Gastrocnemius medialis (tissue), 4 donors: Measurements from ENCODE around the gene FLACC1.

ENCODE experiments used
- POLR2A ChIP-seq, 2 donors: fragments of 450-650 bp; IDR thresholded peaks; one replicate each; pipeline ENCODE4 v1.6.1; 2017; ENCODE audit warnings: antibody characterized with exemption in 2 of 2, mild to moderate bottlenecking in 2 of 2, moderate library complexity in 2 of 2
- TF ChIP-seq, protein P1 (sequence below), 5 experiments: fragments of 450-650 bp in 3 of 5; fragments of 200-600 bp in 2 of 5; sonication (generic) in 2 of 5; IDR thresholded peaks in 4 of 5; conservative IDR thresholded peaks in 1 of 5; 1 replicate in 4 of 5; 2 replicates in 1 of 5; pipeline ENCODE4 v1.5.1; 2016 to 2019; ENCODE audit warnings: antibody characterized with exemption in 5 of 5, mild to moderate bottlenecking in 3 of 5, moderate library complexity in 3 of 5

- TF ChIP-seq POLR2A (IDR thresholded peaks at IDR 0.05) = no peak
- TF ChIP-seq, protein P1, sequence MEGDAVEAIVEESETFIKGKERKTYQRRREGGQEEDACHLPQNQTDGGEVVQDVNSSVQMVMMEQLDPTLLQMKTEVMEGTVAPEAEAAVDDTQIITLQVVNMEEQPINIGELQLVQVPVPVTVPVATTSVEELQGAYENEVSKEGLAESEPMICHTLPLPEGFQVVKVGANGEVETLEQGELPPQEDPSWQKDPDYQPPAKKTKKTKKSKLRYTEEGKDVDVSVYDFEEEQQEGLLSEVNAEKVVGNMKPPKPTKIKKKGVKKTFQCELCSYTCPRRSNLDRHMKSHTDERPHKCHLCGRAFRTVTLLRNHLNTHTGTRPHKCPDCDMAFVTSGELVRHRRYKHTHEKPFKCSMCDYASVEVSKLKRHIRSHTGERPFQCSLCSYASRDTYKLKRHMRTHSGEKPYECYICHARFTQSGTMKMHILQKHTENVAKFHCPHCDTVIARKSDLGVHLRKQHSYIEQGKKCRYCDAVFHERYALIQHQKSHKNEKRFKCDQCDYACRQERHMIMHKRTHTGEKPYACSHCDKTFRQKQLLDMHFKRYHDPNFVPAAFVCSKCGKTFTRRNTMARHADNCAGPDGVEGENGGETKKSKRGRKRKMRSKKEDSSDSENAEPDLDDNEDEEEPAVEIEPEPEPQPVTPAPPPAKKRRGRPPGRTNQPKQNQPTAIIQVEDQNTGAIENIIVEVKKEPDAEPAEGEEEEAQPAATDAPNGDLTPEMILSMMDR (IDR thresholded peaks at IDR 0.05 in 4 of 5, conservative IDR thresholded peaks at IDR 0.05 in 1 of 5) = no peak
These were observed 10.0 kb downstream of the FLACC1 start for GRCh38 chr2:201347138-201347537.
